BJ (cell line): ENCODE measurements around the gene LINC01488. TPM values are rescaled to one million over a fixed set of nuclear protein-coding genes. Genes with fewer than 3 reads are reported as not detected.

Experiments
- CTCF ChIA-PET: fragments of 350-600 bp; formaldehyde crosslinking; extraction: SDS; loops from one replicate; lab custom pipeline; 2021; ENCODE audit warnings: antibody characterized with exemption, inconsistent platforms; lab: Yijun Ruan, JAX
- POLR2A ChIA-PET: fragments of 300-600 bp; sonication (Branson Sonifier 250); formaldehyde crosslinking; extraction: SDS; loops from one replicate; lab custom pipeline; 2021; ENCODE audit warnings: antibody characterized with exemption; lab: Charles Lee
- DNase-seq: peaks from one replicate; pipeline ENCODE4 v3.0.0-alpha.2; 2011; ENCODE audit warnings: low read depth
- H3K27me3 ChIP-seq: 2 replicates; pipeline ENCODE4 v1.6.0; 2011; ENCODE audit warnings: low read length; ENCODE audit not compliant: control insufficient read depth, insufficient read depth
- H3K36me3 ChIP-seq: 2 replicates; pipeline ENCODE4 v1.5.1; 2011; ENCODE audit warnings: low read length; ENCODE audit not compliant: control insufficient read depth, insufficient read depth
- H3K4me3 ChIP-seq: 2 replicates; pipeline ENCODE4 v1.5.1; 2011; ENCODE audit warnings: low read depth, mild to moderate bottlenecking, control low read depth, low read length
- polyA plus RNA-seq: library from polyadenylated mRNA; depleted of rRNA; stranded (reverse); fragments of >200 nt; gene quantifications from 2 replicates; pipeline ENCODE4 v1.2.3, GENCODE V29; 2011
- TF ChIP-seq, protein P1 (sequence below): IDR thresholded peaks from 2 replicates; pipeline ENCODE4 v1.5.1; 2011; ENCODE audit warnings: low read depth, mild to moderate bottlenecking, control low read depth, inconsistent platforms, low read length, moderate library complexity; ENCODE audit not compliant: insufficient read depth

LINC01488 gene
- polyA plus RNA-seq, 1 experiment = not detected

DNA sequence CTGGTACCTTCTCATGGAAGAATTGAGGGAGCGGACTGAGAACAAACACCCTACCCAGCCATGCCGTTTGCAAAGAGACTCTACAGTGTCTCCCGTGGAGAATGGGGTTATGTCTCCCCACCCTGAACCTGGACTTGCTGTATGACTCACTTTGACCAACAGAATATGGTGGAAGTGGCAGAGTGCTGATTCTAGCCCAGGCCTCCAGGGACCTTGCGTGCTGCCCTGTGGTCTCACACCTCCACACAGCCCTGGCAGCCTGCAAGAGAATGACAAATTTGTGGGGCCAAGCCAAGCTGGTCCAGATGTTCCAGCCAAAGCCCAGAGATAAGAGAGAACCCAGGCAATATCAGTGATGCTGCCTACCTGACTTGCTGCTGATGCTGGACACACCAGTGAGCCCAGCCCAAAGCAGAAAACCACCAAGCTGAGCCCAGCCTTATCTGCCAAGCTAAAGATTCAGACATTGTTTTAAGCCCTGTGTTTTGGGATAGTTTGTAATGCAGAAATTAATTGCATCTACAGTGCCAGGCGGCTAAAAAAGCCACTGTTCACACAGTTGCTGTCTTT lies 8.1 kb upstream of the LINC01488 start:
- ChIA-PET POLR2A (no interaction called here), CTCF (no interaction called here)
- TF ChIP-seq, protein P1, sequence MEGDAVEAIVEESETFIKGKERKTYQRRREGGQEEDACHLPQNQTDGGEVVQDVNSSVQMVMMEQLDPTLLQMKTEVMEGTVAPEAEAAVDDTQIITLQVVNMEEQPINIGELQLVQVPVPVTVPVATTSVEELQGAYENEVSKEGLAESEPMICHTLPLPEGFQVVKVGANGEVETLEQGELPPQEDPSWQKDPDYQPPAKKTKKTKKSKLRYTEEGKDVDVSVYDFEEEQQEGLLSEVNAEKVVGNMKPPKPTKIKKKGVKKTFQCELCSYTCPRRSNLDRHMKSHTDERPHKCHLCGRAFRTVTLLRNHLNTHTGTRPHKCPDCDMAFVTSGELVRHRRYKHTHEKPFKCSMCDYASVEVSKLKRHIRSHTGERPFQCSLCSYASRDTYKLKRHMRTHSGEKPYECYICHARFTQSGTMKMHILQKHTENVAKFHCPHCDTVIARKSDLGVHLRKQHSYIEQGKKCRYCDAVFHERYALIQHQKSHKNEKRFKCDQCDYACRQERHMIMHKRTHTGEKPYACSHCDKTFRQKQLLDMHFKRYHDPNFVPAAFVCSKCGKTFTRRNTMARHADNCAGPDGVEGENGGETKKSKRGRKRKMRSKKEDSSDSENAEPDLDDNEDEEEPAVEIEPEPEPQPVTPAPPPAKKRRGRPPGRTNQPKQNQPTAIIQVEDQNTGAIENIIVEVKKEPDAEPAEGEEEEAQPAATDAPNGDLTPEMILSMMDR = no peak
- H3K36me3 ChIP-seq = no peaks in the 10 kb centered on the region
- no peaks in the 10 kb centered on the region for H3K27me3 ChIP-seq
- no peak for DNase-seq
- H3K4me3 ChIP-seq = no peak overlapping the region

- Histone ChIP-seq H3K4me3 (no peak overlapping the region), H3K36me3 (no peaks in the 10 kb centered on the region), H3K27me3 (no peaks in the 10 kb centered on the region)
- TF ChIP-seq, protein P1 = no peak
- no peak for DNase-seq
- ChIA-PET POLR2A (no interaction called here), CTCF (no interaction called here)
Observed at GRCh38 chr11:69474736-69475135, 6.7 kb upstream of the LINC01488 start.

DNA sequence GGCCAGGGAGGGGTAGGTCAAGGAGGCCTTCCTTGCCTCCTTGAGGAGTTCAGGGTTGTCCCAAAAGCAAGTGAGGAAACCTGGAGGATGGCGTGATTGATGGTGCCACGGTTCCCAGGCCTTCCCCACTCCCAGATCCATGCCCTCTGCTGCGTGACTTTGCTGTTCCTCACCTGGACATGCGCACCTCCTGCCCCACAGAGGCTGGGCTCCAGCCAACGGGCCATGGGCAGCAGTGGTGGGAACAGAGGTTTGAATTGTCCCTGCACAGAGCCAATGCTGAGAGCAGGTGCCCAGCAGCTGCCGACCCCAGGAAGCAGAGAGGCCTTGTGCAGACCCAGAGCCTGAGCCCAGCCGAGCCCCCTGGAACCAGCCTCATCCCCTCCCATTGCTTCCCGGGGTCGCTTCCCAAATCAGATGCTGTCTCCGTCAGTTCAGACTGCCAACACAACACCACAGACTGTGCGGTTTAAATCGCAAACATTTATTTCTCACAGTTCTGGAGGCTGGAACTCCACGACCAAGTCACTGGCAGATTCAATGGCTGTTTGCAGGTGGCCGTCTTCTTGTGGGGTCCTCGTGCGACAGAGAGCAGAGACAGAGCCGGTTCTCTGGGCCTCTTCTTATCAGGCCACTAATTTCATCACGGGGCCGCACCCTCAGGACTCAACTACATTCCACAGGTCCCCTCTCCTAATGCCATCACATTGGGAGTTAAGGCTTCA lies 6.2 kb upstream of the LINC01488 start:
- H3K27me3 ChIP-seq = no peaks in the 10 kb centered on the region
- TF ChIP-seq, protein P1 = no peak
- CTCF ChIA-PET = no interaction called here
- DNase-seq = no peak
- POLR2A ChIA-PET = no interaction called here
- no peak overlapping the region for H3K4me3 ChIP-seq
- H3K36me3 ChIP-seq = no peaks in the 10 kb centered on the region

DNA sequence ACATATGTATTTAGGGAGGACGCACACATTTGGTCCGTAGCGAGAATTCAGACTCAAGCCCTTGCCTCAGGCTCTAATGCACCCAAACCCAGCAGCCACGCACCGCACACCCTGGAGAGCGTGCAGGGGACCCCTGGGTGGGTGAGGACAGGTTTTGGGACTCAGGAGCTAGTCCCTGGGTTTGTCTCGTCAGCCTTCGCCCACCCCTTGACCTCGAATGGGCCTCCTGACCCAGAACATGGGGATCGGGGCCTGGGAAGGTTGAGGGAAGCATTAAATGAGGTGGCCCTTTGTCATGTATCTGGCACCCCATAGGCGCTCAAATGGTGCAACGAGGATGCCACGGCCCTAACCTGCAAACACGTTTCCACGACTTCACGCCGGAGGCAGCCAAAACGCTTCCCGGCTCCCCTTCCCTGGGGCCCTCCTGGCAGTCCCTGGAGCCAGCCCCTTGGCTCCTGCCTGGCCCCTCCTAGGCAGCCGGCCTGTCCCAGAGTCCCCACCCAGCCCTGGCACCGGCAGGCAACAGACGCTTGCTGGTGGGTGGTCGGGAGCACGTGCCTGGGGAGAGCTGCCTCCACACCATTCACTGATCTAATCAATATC lies 5.5 kb upstream of the LINC01488 start:
- H3K27me3 ChIP-seq = no peaks in the 10 kb centered on the region

GRCh38 chr11:69476509-69476961 lies 4.9 kb upstream of the LINC01488 start:
- ChIA-PET CTCF (no interaction called here), POLR2A (no interaction called here)
- DNase-seq = no peak
- H3K27me3 ChIP-seq = no peaks in the 10 kb centered on the region
- no peak overlapping the region for H3K4me3 ChIP-seq
- TF ChIP-seq, protein P1 = no peak
- H3K36me3 ChIP-seq = no peaks in the 10 kb centered on the region

More for the DNA sequence above, 5.5 kb upstream of the LINC01488 start:
- DNase-seq = no peak
- POLR2A ChIA-PET = no interaction called here
- Histone ChIP-seq H3K36me3 (no peaks in the 10 kb centered on the region), H3K4me3 (no peak overlapping the region)
- TF ChIP-seq, protein P1 = no peak
- CTCF ChIA-PET = no interaction called here
